Measurements from ENCODE around the gene HVCN1.
"Not testable (repeated sequence)": the region's sequence is repeated elsewhere in the genome, so short reads cannot be mapped to it uniquely, and the experiment has no call there.

The HVCN1 gene

GRCh38 chr12:110606253-110606611 lies 82.7 kb downstream of the HVCN1 start:
- no peak overlapping the region for H3K4me3 ChIP-seq (replicated peaks; ENCODE audit: low read depth, low read length)
- no peak for DNase-seq (ENCODE audit: extremely low read depth, low read depth)
- no peak for TF ChIP-seq CTCF (IDR thresholded peaks at IDR 0.05; ENCODE audit: low read depth, low read length, missing control alignments)

- H3K4me3 ChIP-seq (replicated peaks; ENCODE audit: low read depth, low read length); DNase-seq (ENCODE audit: extremely low read depth, low read depth): not testable (repeated sequence)
- peak; percentile 64 for TF ChIP-seq CTCF (IDR thresholded peaks at IDR 0.05; ENCODE audit: low read depth, low read length, missing control alignments)
These were observed 86.7 kb downstream of the HVCN1 start for GRCh38 chr12:110602085-110602814.

GRCh38 chr12:110600254-110600653 lies 88.7 kb downstream of the HVCN1 start:
- TF ChIP-seq CTCF (IDR thresholded peaks at IDR 0.05; ENCODE audit: low read depth, low read length, missing control alignments): peak; percentile 11
- no peak overlapping the region for H3K4me3 ChIP-seq (replicated peaks; ENCODE audit: low read depth, low read length)
- DNase-seq (ENCODE audit: extremely low read depth, low read depth): no peak

GRCh38 chr12:110599334-110599733 lies 89.6 kb downstream of the HVCN1 start:
- no peak for DNase-seq (ENCODE audit: extremely low read depth, low read depth)
- H3K4me3 ChIP-seq (replicated peaks; ENCODE audit: low read depth, low read length): no peak overlapping the region
- TF ChIP-seq CTCF (IDR thresholded peaks at IDR 0.05; ENCODE audit: low read depth, low read length, missing control alignments): no peak

All from HFF-Myc (cell line).